ENCODE measurements around the gene GAS2L3.

DNA sequence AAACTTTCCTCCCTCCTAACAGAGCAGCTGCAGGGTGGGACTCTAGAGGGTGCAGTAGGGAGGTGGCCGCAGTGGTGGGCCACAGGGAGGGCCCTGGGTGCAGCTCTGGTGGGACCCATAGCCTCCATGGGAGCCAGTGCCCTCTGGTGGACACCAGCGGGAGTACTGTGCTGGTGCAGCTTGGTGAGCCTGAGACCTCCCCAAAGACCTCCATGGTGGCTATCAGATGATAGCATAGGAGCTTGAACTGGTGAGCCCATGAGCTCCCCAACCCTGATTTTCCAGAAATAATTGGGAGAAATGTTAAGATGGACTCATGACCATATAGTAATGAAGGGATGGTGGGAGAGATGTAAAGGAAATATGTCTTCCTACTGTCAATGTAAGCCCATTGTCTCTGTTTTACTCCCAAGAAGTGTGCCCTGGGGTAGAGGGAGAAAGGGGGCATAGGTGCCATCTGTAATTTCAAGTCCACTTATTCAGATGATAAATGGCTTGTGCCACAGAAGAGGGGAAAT is 98.7 kb downstream of the GAS2L3 start:
- TF ChIP-seq, protein P1, sequence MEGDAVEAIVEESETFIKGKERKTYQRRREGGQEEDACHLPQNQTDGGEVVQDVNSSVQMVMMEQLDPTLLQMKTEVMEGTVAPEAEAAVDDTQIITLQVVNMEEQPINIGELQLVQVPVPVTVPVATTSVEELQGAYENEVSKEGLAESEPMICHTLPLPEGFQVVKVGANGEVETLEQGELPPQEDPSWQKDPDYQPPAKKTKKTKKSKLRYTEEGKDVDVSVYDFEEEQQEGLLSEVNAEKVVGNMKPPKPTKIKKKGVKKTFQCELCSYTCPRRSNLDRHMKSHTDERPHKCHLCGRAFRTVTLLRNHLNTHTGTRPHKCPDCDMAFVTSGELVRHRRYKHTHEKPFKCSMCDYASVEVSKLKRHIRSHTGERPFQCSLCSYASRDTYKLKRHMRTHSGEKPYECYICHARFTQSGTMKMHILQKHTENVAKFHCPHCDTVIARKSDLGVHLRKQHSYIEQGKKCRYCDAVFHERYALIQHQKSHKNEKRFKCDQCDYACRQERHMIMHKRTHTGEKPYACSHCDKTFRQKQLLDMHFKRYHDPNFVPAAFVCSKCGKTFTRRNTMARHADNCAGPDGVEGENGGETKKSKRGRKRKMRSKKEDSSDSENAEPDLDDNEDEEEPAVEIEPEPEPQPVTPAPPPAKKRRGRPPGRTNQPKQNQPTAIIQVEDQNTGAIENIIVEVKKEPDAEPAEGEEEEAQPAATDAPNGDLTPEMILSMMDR (IDR thresholded peaks at IDR 0.05), result peak in 2 of 6 experiments; percentile 25 to 41
- TF ChIP-seq POLR2A (IDR thresholded peaks at IDR 0.05), result no peak
